ENCODE data around the gene RBP5. TPM values are rescaled to one million over a fixed set of nuclear protein-coding genes. Genes with fewer than 3 reads are reported as not detected.

The RBP5 gene
- polyA plus RNA-seq, 2 donors = 0.65 to 2.2 TPM

DNA sequence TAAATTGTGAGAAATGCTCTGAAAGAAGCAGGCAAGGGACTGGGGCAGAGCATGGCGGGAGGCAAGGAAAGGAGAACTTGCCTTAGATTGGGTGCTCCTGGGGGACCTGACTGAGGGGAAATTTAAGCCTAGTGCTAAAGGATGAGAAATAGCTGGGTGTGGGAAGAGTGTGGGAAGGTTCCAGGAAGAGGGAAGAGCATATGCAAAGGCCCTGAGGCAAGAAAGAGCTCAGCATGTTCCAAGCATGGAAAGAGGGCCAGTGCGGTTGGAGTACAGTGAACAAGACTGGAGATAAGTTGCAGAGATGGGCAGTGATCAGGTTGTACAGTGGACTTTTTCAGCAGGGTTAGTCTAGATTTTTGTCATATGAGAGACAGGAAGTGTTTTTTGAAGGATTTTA is 10.5 kb upstream of the RBP5 start:
- Histone ChIP-seq H3K36me3 (ENCODE audit: control insufficient read depth in 2 of 2, insufficient read depth in 2 of 2, low read length in 1 of 2) (peaks cover 8 to 20% of the 10 kb centered on the region in 2 donors), H3K4me3 (ENCODE audit: low read depth in 1 of 2, low read length in 2 of 2) (no peak overlapping the region), H3K27me3 (ENCODE audit: control insufficient read depth in 1 of 2, insufficient read depth in 2 of 2, low read length in 2 of 2) (no peaks in the 10 kb centered on the region), H3K9me3 (ENCODE audit: control insufficient read depth in 2 of 2, insufficient read depth in 1 of 2, low read depth in 1 of 2, low read length in 1 of 2) (no peaks in the 10 kb centered on the region), H3K4me1 (ENCODE audit: control insufficient read depth in 2 of 2, insufficient read depth in 2 of 2, low read length in 1 of 2) (no peaks in the 10 kb centered on the region), H3K27ac (ENCODE audit: low read depth in 2 of 2, low read length in 1 of 2) (no peak overlapping the region)
- 90 to 95% methylated on average over 2 of the region's 2 CpGs for WGBS, 2 donors

DNA sequence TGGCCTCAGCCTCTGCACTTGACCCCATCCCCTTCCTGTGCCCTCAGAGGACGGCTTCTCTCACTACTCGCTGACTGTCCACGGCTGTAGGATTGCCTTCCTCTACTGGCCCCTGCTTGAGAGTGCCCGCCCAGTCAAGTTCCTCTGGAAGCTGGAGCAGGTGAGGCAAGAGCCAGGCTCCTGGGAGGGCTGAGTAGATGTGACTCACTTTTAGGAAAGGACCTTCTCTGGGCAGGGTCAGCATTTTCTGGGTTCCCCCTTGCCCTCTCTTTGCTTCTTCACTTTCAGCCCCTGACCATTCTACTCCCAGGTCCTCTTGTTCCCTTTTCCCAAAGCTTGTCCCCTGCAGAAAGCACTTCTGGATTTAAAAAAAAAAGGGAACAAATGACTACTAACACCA is 9.2 kb upstream of the RBP5 start:
- WGBS, 2 donors = 80% methylated on average over 4 of the region's 4 CpGs
- H3K4me1 ChIP-seq (ENCODE audit: control insufficient read depth in 2 of 2, insufficient read depth in 2 of 2, low read length in 1 of 2) = no peaks in the 10 kb centered on the region
- H3K27ac ChIP-seq (ENCODE audit: low read depth in 2 of 2, low read length in 1 of 2) = no peak overlapping the region
- no peaks in the 10 kb centered on the region for H3K9me3 ChIP-seq (ENCODE audit: control insufficient read depth in 2 of 2, insufficient read depth in 1 of 2, low read depth in 1 of 2, low read length in 1 of 2)
- no peak overlapping the region for H3K4me3 ChIP-seq (ENCODE audit: low read depth in 1 of 2, low read length in 2 of 2)
- no peaks in the 10 kb centered on the region for H3K27me3 ChIP-seq (ENCODE audit: control insufficient read depth in 1 of 2, insufficient read depth in 2 of 2, low read length in 2 of 2)
- peaks cover 8 to 24% of the 10 kb centered on the region in 2 donors for H3K36me3 ChIP-seq (ENCODE audit: control insufficient read depth in 2 of 2, insufficient read depth in 2 of 2, low read length in 1 of 2)

DNA sequence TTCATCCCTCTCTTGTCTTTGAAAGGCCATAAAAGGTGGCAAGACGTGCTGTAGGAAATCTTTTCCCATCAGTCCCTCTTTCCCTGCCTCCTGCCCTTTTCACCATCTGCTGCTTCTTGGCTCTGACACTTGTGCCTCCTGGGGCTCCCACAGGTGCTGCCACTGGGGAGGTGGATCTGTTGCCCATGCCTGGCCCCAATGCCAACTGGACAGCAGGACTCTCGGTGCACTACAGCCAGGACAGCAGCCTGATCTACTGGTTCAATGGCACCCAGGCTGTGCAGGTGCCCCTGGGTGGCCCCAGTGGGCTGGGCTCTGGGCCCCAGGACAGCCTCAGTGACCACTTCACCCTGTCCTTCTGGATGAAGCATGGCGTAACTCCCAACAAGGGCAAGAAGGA is 8.0 kb upstream of the RBP5 start:
- H3K36me3 ChIP-seq (ENCODE audit: control insufficient read depth in 2 of 2, insufficient read depth in 2 of 2, low read length in 1 of 2) = peaks cover 8 to 24% of the 10 kb centered on the region in 2 donors
- H3K27ac ChIP-seq (ENCODE audit: low read depth in 2 of 2, low read length in 1 of 2) = no peak overlapping the region
- H3K9me3 ChIP-seq (ENCODE audit: control insufficient read depth in 2 of 2, insufficient read depth in 1 of 2, low read depth in 1 of 2, low read length in 1 of 2) = no peaks in the 10 kb centered on the region
- WGBS, 2 donors = 90 to 92% methylated on average over 3 of the region's 3 CpGs
- no peaks in the 10 kb centered on the region for H3K27me3 ChIP-seq (ENCODE audit: control insufficient read depth in 1 of 2, insufficient read depth in 2 of 2, low read length in 2 of 2)
- H3K4me1 ChIP-seq (ENCODE audit: control insufficient read depth in 2 of 2, insufficient read depth in 2 of 2, low read length in 1 of 2) = no peaks in the 10 kb centered on the region
- no peak overlapping the region for H3K4me3 ChIP-seq (ENCODE audit: low read depth in 1 of 2, low read length in 2 of 2)

DNA sequence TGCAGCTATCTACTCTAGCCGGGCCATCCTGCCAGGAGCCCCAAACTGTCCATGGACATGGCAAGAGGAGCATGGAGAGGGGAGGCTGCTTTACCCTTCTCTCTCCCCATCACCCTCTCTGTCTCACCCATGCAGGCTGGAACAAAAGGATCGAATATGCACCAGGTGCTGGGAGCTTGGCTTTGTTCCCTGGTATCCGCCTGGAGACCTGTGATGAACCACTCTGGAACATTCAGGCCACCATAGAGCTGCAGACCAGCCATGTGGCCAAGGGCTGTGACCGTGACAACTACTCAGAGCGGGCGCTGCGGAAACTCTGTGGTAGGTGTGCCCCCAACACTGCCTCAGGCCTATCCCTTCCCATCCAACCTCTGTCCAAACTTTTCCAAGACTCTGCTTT is 7.4 kb upstream of the RBP5 start:
- WGBS, 2 donors = 90 to 95% methylated on average over 7 of the region's 7 CpGs
- Histone ChIP-seq H3K36me3 (ENCODE audit: control insufficient read depth in 2 of 2, insufficient read depth in 2 of 2, low read length in 1 of 2) (peaks cover 5 to 24% of the 10 kb centered on the region in 2 donors), H3K9me3 (ENCODE audit: control insufficient read depth in 2 of 2, insufficient read depth in 1 of 2, low read depth in 1 of 2, low read length in 1 of 2) (no peaks in the 10 kb centered on the region), H3K27ac (ENCODE audit: low read depth in 2 of 2, low read length in 1 of 2) (no peak overlapping the region), H3K27me3 (ENCODE audit: control insufficient read depth in 1 of 2, insufficient read depth in 2 of 2, low read length in 2 of 2) (no peaks in the 10 kb centered on the region), H3K4me3 (ENCODE audit: low read depth in 1 of 2, low read length in 2 of 2) (no peak overlapping the region), H3K4me1 (ENCODE audit: control insufficient read depth in 2 of 2, insufficient read depth in 2 of 2, low read length in 1 of 2) (peaks cover 0 to 1% of the 10 kb centered on the region in 2 donors)

DNA sequence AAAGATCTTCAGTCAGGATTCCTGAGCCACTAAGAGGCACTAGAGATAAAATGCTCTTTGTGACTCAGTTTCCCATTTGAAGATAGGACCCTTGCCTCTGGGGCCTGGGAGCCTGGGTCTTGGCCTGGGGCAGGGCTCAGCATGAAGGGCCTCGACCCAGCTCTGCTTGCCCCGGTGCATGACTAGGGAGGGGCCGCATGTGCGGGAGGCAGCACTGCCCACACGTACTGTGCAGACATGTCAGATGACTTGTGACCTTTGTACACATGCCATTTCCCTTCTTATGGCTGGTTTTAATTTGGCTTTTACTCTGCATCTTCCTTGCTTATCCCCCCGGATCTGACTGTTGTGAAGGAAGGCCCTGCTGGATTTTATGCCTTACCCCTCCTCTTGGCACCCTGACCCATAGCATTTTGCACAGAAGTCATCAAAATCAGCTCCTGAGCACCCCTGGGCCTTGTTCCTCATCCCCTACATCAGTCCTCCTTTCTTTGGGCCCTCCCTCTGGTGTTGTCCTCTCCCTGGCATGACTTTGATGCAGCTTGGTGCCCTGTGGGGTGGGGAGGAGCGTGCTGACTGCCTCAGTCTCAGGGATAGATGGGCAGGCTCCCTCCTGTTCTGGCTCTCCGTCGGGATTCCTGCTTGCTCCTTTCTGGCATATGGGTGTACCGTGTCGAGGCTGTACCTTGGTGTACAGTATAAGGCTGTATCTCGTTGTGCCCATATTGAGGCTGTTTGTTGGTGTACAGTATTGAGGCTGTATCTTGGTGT is 5.9 kb upstream of the RBP5 start:
- Histone ChIP-seq H3K27ac (ENCODE audit: low read depth in 2 of 2, low read length in 1 of 2) (no peak overlapping the region), H3K4me1 (ENCODE audit: control insufficient read depth in 2 of 2, insufficient read depth in 2 of 2, low read length in 1 of 2) (peaks cover 0 to 5% of the 10 kb centered on the region in 2 donors), H3K27me3 (ENCODE audit: control insufficient read depth in 1 of 2, insufficient read depth in 2 of 2, low read length in 2 of 2) (no peaks in the 10 kb centered on the region), H3K4me3 (ENCODE audit: low read depth in 1 of 2, low read length in 2 of 2) (no peak overlapping the region), H3K9me3 (ENCODE audit: control insufficient read depth in 2 of 2, insufficient read depth in 1 of 2, low read depth in 1 of 2, low read length in 1 of 2) (no peaks in the 10 kb centered on the region), H3K36me3 (ENCODE audit: control insufficient read depth in 2 of 2, insufficient read depth in 2 of 2, low read length in 1 of 2) (peaks cover 3 to 24% of the 10 kb centered on the region in 2 donors)
- WGBS, 2 donors = 80 to 84% methylated on average over 12 of the region's 12 CpGs

DNA sequence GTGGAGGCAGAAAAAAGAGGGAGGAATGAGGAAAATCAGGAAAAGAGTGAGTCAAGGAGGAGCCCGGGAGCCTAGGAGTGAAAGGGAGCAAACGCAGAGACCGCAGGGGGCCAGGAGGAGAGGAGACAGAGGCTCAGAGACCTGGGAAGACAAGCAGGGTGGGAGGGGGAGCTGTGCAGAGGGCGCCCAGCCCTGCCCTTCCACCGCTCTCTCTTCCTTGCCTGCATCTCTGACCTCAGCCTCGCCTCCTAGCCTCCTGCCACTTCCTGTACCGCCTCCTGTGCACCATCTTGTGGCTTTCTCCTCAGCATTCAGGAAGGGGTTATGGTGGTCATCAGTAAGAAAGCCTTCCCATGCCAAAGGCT is 2.8 kb upstream of the RBP5 start:
- WGBS, 2 donors = 42 to 43% methylated on average over 7 of the region's 7 CpGs
- Histone ChIP-seq H3K9me3 (ENCODE audit: control insufficient read depth in 2 of 2, insufficient read depth in 1 of 2, low read depth in 1 of 2, low read length in 1 of 2) (no peaks in the 10 kb centered on the region), H3K27ac (ENCODE audit: low read depth in 2 of 2, low read length in 1 of 2) (peak overlapping the region in 1 of 2 donors; percentile 29), H3K36me3 (ENCODE audit: control insufficient read depth in 2 of 2, insufficient read depth in 2 of 2, low read length in 1 of 2) (peaks cover 0 to 16% of the 10 kb centered on the region in 2 donors), H3K27me3 (ENCODE audit: control insufficient read depth in 1 of 2, insufficient read depth in 2 of 2, low read length in 2 of 2) (no peaks in the 10 kb centered on the region), H3K4me1 (ENCODE audit: control insufficient read depth in 2 of 2, insufficient read depth in 2 of 2, low read length in 1 of 2) (peaks cover 0 to 6% of the 10 kb centered on the region in 2 donors), H3K4me3 (ENCODE audit: low read depth in 1 of 2, low read length in 2 of 2) (peak overlapping the region in 1 of 2 donors; percentile 62)

DNA sequence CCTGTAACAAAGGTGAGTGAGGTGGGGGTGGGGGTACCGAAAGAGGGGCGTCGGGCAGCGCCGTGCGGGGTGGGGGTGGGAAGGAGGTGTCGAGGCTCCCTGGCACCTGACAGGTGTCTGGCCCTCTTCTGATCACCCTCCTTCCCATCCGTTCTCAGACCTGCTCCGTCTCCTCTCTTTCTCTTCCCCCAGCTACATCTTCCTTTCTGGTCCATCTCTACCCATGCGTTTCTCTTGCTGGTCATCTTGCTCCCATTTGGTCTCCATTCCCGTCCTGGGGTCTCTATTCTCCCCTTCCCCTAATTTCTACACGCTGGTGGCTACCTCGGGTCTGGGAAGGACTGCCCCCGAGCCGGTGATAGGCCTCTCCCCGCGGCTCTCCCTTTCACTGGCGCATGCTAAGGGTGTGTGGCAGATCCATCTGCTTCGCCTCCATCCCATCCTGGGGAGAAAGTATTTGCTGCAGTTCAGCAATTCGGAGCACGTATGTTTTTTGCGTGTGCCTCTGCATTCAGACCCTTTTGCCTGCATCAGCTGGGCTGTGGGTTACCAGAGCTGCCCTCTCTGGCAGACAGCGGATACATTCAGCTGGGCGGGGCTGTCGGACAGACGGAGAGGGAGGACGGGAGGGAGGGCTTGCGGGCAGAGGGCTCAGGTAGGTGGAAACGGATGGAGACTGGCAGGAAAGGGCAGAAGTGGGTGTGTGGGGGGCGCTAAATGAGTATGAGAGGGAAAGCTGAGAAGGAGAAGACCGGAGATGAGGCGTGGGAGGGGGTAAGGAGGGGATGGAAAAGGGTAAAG is 2.2 kb upstream of the RBP5 start:
- H3K36me3 ChIP-seq (ENCODE audit: control insufficient read depth in 2 of 2, insufficient read depth in 2 of 2, low read length in 1 of 2) = peaks cover 0 to 10% of the 10 kb centered on the region in 2 donors
- peaks cover 0 to 6% of the 10 kb centered on the region in 2 donors for H3K4me1 ChIP-seq (ENCODE audit: control insufficient read depth in 2 of 2, insufficient read depth in 2 of 2, low read length in 1 of 2)
- no peaks in the 10 kb centered on the region for H3K27me3 ChIP-seq (ENCODE audit: control insufficient read depth in 1 of 2, insufficient read depth in 2 of 2, low read length in 2 of 2)
- peak overlapping the region; percentile 46 to 62 for H3K4me3 ChIP-seq (ENCODE audit: low read depth in 1 of 2, low read length in 2 of 2)
- WGBS, 2 donors = 2 to 3% methylated on average over 31 to 32 of the region's 32 CpGs
- H3K27ac ChIP-seq (ENCODE audit: low read depth in 2 of 2, low read length in 1 of 2) = peak overlapping the region; percentile 62 to 69
- no peaks in the 10 kb centered on the region for H3K9me3 ChIP-seq (ENCODE audit: control insufficient read depth in 2 of 2, insufficient read depth in 1 of 2, low read depth in 1 of 2, low read length in 1 of 2)

DNA sequence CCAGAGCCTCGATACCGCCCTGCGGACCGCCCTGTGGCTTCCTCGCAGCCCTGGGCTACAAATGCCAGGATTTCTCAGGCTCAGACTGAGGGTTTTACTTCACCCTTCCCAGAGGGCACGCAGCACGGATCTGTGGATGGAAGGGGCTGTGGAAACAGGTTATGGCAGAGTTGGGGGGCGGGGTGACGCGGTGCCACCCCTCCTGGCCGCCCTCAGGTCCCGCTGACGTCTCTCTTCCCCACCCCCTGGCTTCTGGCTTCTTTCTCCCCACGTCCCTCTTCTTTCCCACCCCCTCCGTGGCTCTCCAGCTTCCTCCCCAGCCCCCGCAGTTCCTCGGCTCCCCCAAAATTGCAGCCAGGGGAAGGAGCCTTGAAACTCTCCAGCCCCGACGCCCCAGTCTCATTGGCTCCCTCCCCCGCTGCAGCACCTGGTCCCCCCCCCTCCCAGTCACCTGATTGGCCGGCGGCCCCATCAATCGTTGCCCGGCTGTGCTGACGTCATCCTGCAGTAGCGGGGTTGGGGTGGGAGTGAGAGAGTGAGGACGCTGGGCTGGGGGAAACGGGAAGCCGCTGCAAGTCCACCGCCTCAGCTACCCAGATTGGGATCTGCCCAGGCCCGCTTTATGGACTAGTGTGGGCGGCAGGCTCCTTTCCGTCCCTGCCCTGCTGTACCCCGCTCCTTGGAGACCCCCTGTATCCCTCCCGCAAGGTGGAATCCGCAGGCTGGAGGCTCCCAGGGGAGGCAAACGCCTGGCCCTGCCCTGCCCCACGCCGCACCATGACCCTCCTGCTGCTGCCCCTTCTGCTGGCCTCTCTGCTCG is 1.4 kb upstream of the RBP5 start, which contains the start of gene CLSTN3:
Gene CLSTN3 (plus strand): TSS at position 500 of the 820 bp plus-strand sequence. CDS start 278 bp downstream, at position 778.
- Histone ChIP-seq H3K27ac (ENCODE audit: low read depth in 2 of 2, low read length in 1 of 2) (peak within 1 kb of the TSS; percentile 62 to 70), H3K4me3 (ENCODE audit: low read depth in 1 of 2, low read length in 2 of 2) (peak within 1 kb of the TSS; percentile 46 to 62), H3K4me1 (ENCODE audit: control insufficient read depth in 2 of 2, insufficient read depth in 2 of 2, low read length in 1 of 2) (peaks cover 0 to 6% of the 10 kb centered on the region in 2 donors), H3K9me3 (ENCODE audit: control insufficient read depth in 2 of 2, insufficient read depth in 1 of 2, low read depth in 1 of 2, low read length in 1 of 2) (no peaks in the 10 kb centered on the region), H3K27me3 (ENCODE audit: control insufficient read depth in 1 of 2, insufficient read depth in 2 of 2, low read length in 2 of 2) (no peaks in the 10 kb centered on the region), H3K36me3 (ENCODE audit: control insufficient read depth in 2 of 2, insufficient read depth in 2 of 2, low read length in 1 of 2) (peaks cover 0 to 7% of the 10 kb centered on the region in 2 donors)
- 1% methylated on average over 37 to 40 of the region's 40 CpGs for WGBS, 2 donors

DNA sequence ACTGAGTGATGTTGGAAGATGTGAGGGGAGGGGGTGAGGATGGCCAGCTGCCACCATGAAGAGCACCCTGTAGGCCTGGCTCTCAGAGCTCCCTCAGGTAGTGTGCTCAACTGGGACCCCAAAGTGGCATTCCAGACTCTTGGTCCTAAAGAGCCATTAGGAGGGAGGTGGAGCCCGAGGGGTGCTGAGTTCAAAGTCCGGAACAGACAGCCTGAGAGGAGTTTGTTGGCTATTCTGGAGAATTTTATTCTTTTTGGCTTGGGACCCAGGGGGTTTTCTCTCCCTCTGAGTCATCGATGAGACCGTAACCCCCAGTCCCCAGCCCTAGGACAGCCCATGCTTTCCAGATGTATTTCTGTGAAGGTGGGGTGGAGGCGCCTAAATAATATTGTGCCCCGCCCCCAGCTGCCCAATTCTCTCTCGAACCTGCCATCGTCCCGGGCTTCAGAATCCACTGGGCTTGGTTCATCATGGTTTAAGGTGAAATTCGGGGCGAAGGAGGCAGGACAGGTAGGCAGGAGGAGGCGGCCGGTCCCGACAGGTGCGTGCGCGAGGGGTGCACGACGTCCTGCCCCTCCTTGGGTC is 690 bp upstream of the RBP5 start:
- peaks cover 0 to 6% of the 10 kb centered on the region in 2 donors for H3K4me1 ChIP-seq (ENCODE audit: control insufficient read depth in 2 of 2, insufficient read depth in 2 of 2, low read length in 1 of 2)
- peak overlapping the region; percentile 46 to 62 for H3K4me3 ChIP-seq (ENCODE audit: low read depth in 1 of 2, low read length in 2 of 2)
- peaks cover 0 to 5% of the 10 kb centered on the region in 2 donors for H3K36me3 ChIP-seq (ENCODE audit: control insufficient read depth in 2 of 2, insufficient read depth in 2 of 2, low read length in 1 of 2)
- WGBS, 2 donors = 5 to 6% methylated on average over 18 to 19 of the region's 19 CpGs
- peak overlapping the region; percentile 28 to 70 for H3K27ac ChIP-seq (ENCODE audit: low read depth in 2 of 2, low read length in 1 of 2)
- H3K9me3 ChIP-seq (ENCODE audit: control insufficient read depth in 2 of 2, insufficient read depth in 1 of 2, low read depth in 1 of 2, low read length in 1 of 2) = no peaks in the 10 kb centered on the region
- no peaks in the 10 kb centered on the region for H3K27me3 ChIP-seq (ENCODE audit: control insufficient read depth in 1 of 2, insufficient read depth in 2 of 2, low read length in 2 of 2)
